OCI-LY3 (cell line): ENCODE measurements around the gene TBX4.

Experiments used
- H2AFZ ChIP-seq: fragments of 200-600, 300-600 bp; shearing (Covaris generic); 2 replicates; pipeline ENCODE4 v1.6.0; 2014; ENCODE audit warnings: antibody characterized with exemption, low read depth, low read length
- H3K27ac ChIP-seq: fragments of 200-600, 300-600 bp; sonication (generic); 2 replicates; pipeline ENCODE4 v1.5.1; 2014; ENCODE audit warnings: mild to moderate bottlenecking, low read length, moderate library complexity, mixed read lengths
- H3K27me3 ChIP-seq: fragments of 200-600, 300-600 bp; sonication (generic); 2 replicates; pipeline ENCODE4 v1.6.1; 2014; ENCODE audit warnings: low read depth, low read length, mixed read lengths
- H3K36me3 ChIP-seq: fragments of 200-600, 300-600 bp; sonication (generic); replicated peaks from 2 replicates; pipeline ENCODE3; 2014; ENCODE audit warnings: low read depth, low read length, mixed read lengths
- H3K4me1 ChIP-seq: fragments of 300-600, 200-600 bp; sonication (generic); 2 replicates; pipeline ENCODE4 v1.6.1; 2014; ENCODE audit warnings: low read length, mixed read lengths
- H3K4me2 ChIP-seq: fragments of 200-600, 300-600 bp; sonication (generic); 2 replicates; pipeline ENCODE4 v1.6.1; 2014; ENCODE audit warnings: low read length, mixed read lengths
- H3K4me3 ChIP-seq: fragments of 300-600, 200-600 bp; sonication (generic); 2 replicates; pipeline ENCODE4 v1.5.1; 2014; ENCODE audit warnings: antibody characterized with exemption, mild to moderate bottlenecking, low read length, moderate library complexity
- H3K79me2 ChIP-seq: fragments of 300-600, 200-600 bp; shearing (Covaris generic); 2 replicates; pipeline ENCODE4 v1.6.1; 2014; ENCODE audit warnings: mild to moderate bottlenecking, low read length, mixed read lengths
- H3K9ac ChIP-seq: fragments of 300-600, 200-600 bp; shearing (Covaris generic); 2 replicates; pipeline ENCODE4 v1.6.0; 2014; ENCODE audit warnings: mild to moderate bottlenecking, low read length, moderate library complexity
- H3K9me3 ChIP-seq: fragments of 200-600, 300-600 bp; shearing (Covaris generic); 2 replicates; pipeline ENCODE4 v1.6.1; 2014; ENCODE audit warnings: low read length, mixed read lengths; ENCODE audit not compliant: insufficient read depth
- H4K20me1 ChIP-seq: fragments of 200-600, 300-600 bp; sonication (generic); 2 replicates; pipeline ENCODE4 v1.6.1; 2016; ENCODE audit warnings: low read length, mixed read lengths; ENCODE audit not compliant: insufficient read depth
- CTCF ChIP-seq: fragments of 200-600, 300-600 bp; sonication (generic); IDR thresholded peaks from 2 replicates; pipeline ENCODE4 v1.5.1; 2014; ENCODE audit warnings: antibody characterized with exemption, low read length, low read depth
- EZH2phosphoT487 ChIP-seq: fragments of 200-600 bp; shearing (Covaris generic); IDR thresholded peaks from 2 replicates; pipeline ENCODE4 v1.6.1; 2018; ENCODE audit warnings: antibody characterized with exemption, mixed run types, low read depth

The TBX4 gene

GRCh38 chr17:61449707-61450640, 2.2 kb upstream of the TBX4 start:
- Histone ChIP-seq H3K9me3 (no peaks in the 10 kb centered on the region), H3K9ac (no peak overlapping the region), H3K79me2 (no peaks in the 10 kb centered on the region), H3K4me2 (no peak overlapping the region), H4K20me1 (no peaks in the 10 kb centered on the region), H3K27ac (no peak overlapping the region), H3K27me3 (no peaks in the 10 kb centered on the region), H3K4me3 (no peak overlapping the region), H2AFZ (no peak overlapping the region), H3K4me1 (peaks cover 6% of the 10 kb centered on the region; the same call in 1 of the 2 replicates), H3K36me3 (no peaks in the 10 kb centered on the region)
- no peak for TF ChIP-seq CTCF
- TF ChIP-seq EZH2phosphoT487 = no peak

GRCh38 chr17:61450641-61451537, 1.3 kb upstream of the TBX4 start:
- no peak overlapping the region for H2AFZ ChIP-seq
- no peaks in the 10 kb centered on the region for H3K9me3 ChIP-seq
- no peak for TF ChIP-seq CTCF
- TF ChIP-seq EZH2phosphoT487 = no peak
- no peaks in the 10 kb centered on the region for H3K27me3 ChIP-seq
- H3K36me3 ChIP-seq = no peaks in the 10 kb centered on the region
- H3K4me3 ChIP-seq = no peak overlapping the region
- H3K9ac ChIP-seq = no peak overlapping the region
- no peaks in the 10 kb centered on the region for H3K79me2 ChIP-seq
- no peak overlapping the region for H3K4me2 ChIP-seq
- H3K27ac ChIP-seq = no peak overlapping the region
- no peaks in the 10 kb centered on the region for H4K20me1 ChIP-seq
- peaks cover 6% of the 10 kb centered on the region; the same call in 1 of the 2 replicates for H3K4me1 ChIP-seq

GRCh38 chr17:61451538-61452300, 503 bp upstream of the TBX4 start:
- no peaks in the 10 kb centered on the region for H3K27me3 ChIP-seq
- no peaks in the 10 kb centered on the region for H3K36me3 ChIP-seq
- peaks cover 6% of the 10 kb centered on the region; the same call in 1 of the 2 replicates for H3K4me1 ChIP-seq
- no peak overlapping the region for H2AFZ ChIP-seq
- no peak overlapping the region for H3K4me3 ChIP-seq
- no peak for TF ChIP-seq EZH2phosphoT487
- no peak for TF ChIP-seq CTCF
- no peaks in the 10 kb centered on the region for H4K20me1 ChIP-seq
- no peak overlapping the region for H3K4me2 ChIP-seq
- H3K79me2 ChIP-seq = no peaks in the 10 kb centered on the region
- no peak overlapping the region for H3K27ac ChIP-seq
- H3K9ac ChIP-seq = no peak overlapping the region
- H3K9me3 ChIP-seq = no peaks in the 10 kb centered on the region
